Lower lobe of right lung (tissue), 2 donors: ENCODE results near the gene COL5A1. TPM values are rescaled to one million over a fixed set of nuclear protein-coding genes. Genes with fewer than 3 reads are reported as not detected.

Source experiments
- ATAC-seq, 2 donors: fragments of 200-7000 bp; cut with Tn5 transposase; one replicate each; pipeline ENCODE4 v1.9.1; 2020 to 2022; ENCODE audit warnings: mild to moderate bottlenecking in 2 of 2, moderate library complexity in 2 of 2
- DNase-seq: peaks from one replicate; pipeline ENCODE4 v3.0.0-alpha.2; 2020
- H3K27ac ChIP-seq: fragments of 200-600 bp; one replicate; pipeline ENCODE4 v1.8.0; 2022
- H3K27me3 ChIP-seq: fragments of 200-600 bp; one replicate; pipeline ENCODE4 v1.8.0; 2022; ENCODE audit warnings: low read depth
- H3K36me3 ChIP-seq: fragments of 200-600 bp; one replicate; pipeline ENCODE4 v1.8.0; 2022; ENCODE audit warnings: mild to moderate bottlenecking
- H3K4me1 ChIP-seq: fragments of 200-600 bp; one replicate; pipeline ENCODE4 v1.8.0; 2022
- H3K4me3 ChIP-seq: fragments of 200-600 bp; one replicate; pipeline ENCODE4 v1.8.0; 2022; ENCODE audit warnings: mild to moderate bottlenecking
- H3K9me3 ChIP-seq: fragments of 200-600 bp; one replicate; pipeline ENCODE4 v1.8.0; 2022
- CTCF ChIP-seq: fragments of 200-600 bp; IDR thresholded peaks from one replicate; pipeline ENCODE4 v1.8.0; 2022; ENCODE audit warnings: antibody characterized with exemption, mild to moderate bottlenecking
- intact Hi-C: fragments of 100-400 bp; cut with DNase I; formaldehyde crosslinking; loops from one replicate; pipeline ENCODE4 v1.11.0; 2022
- total RNA-seq: library from RNA; stranded (reverse); fragmentation: NEBNext Ultra II Directional; extraction: Animal tissue kit (Norgen Biotek cat#: 25700); gene quantifications from one replicate; pipeline ENCODE4 v1.2.1, GENCODE V29; 2021
- donor health status: DM: no; HTN: yes; CAD: no; lungs with severe emphysema.

COL5A1 gene
- total RNA-seq, 1 donor from 2014 or later, result 29.0 TPM

GRCh38 chr9:134669399-134669955 lies 27.9 kb downstream of the COL5A1 start:
- TF ChIP-seq CTCF, result no peak
- H3K36me3 ChIP-seq, result no peaks in the 10 kb centered on the region
- no peaks in the 10 kb centered on the region for H3K27me3 ChIP-seq
- H3K4me1 ChIP-seq, result peaks cover 8% of the 10 kb centered on the region
- ATAC-seq, result no peak
- H3K4me3 ChIP-seq, result no peak overlapping the region
- H3K27ac ChIP-seq, result no peak overlapping the region
- intact Hi-C loops, result no loop called here
- H3K9me3 ChIP-seq, result no peaks in the 10 kb centered on the region
- DNase-seq, result no peak

DNA sequence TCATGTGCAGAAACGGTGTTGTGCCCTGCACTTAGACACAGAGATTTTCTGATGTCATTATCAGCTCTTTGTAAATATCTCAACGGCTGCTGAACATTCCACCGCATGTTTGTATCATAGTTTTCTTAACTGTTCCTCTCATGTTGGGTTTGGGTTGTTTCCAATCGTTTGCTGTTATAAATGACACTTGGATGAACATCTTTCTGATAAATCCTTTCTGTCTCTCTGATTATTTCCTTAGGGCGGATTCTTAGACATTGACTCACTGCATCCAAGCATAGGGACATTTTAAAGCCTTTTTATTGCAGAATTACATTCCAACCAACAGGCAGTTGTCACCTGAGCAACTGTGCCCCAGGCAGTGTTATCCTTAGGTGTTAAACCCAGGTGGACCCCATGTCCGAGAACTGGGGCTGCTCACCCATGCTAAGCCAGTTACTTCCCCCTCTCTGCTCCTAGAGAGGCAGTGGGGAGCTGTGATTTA lies 28.5 kb downstream of the COL5A1 start:
- Histone ChIP-seq H3K4me3 (no peak overlapping the region), H3K4me1 (peaks cover 8% of the 10 kb centered on the region), H3K36me3 (no peaks in the 10 kb centered on the region), H3K27ac (no peak overlapping the region), H3K27me3 (no peaks in the 10 kb centered on the region), H3K9me3 (no peaks in the 10 kb centered on the region)
- ATAC-seq (no peak), DNase-seq (no peak)
- TF ChIP-seq CTCF, result no peak
- intact Hi-C loops, result no loop called here

DNA sequence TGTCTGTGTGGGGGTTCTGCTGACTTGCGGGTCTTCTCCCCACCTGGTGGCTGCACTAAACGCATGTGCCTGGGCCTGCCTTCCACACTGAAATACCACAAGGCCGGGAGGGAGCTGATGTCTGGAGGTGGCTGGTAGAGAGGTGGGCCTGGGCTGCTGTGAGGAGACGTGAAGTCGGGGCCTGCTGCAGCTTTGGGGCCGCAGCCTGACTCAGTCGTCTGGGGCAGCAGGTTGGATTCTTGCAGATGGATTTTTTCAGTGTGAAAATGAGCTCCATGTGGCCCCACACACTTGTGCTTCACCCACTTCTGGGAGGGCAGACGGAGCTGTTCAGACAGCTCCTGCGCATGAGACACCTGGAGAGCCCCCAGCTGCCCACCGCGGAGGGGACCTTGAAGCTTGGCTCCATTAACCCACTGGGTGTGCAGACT lies 29.3 kb downstream of the COL5A1 start:
- Histone ChIP-seq H3K9me3 (peaks cover 5% of the 10 kb centered on the region), H3K4me3 (no peak overlapping the region), H3K27me3 (no peaks in the 10 kb centered on the region), H3K36me3 (no peaks in the 10 kb centered on the region), H3K27ac (no peak overlapping the region), H3K4me1 (peaks cover 8% of the 10 kb centered on the region)
- intact Hi-C loops, result no loop called here
- no peak for ATAC-seq
- no peak for TF ChIP-seq CTCF
- DNase-seq, result peak; percentile 24

DNA sequence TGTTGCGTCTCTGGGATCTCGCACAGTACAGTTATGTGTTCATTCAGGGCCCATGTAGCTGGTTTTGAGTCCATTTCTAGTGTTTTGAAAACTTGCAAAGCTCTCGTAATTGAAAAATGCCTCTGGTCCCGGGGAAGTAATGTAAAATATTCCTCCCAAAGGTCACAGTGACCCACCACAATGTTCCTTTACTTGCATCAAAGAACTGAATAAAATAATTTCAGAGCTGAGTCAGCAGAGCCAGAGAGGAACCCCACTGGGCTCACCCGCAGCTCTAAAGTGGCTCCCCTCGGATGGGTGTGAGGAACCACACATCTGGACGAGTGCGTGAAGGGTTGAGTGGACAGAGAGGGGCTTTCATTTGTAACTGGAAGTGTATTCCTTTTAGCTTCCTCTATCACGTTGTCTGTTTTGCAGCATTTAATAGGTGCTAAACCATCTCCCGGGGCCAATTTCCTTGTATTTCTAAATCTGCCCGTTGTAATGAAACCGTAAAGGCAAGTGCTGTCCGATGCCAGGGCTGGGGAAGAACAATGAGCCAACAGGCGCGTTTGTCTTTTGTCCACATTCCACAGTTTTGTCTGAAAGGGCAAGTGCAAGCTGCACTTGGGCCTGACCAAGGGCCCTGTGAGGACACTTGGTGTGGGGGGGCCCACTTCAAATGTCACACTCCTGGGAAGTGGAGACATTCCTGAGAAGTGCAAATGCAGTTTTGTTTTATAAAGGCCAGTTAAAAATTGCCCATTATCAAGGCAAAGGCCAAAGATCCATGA lies 29.9 kb downstream of the COL5A1 start:
- intact Hi-C loops, result no loop called here
- H3K27ac ChIP-seq, result no peak overlapping the region
- DNase-seq, result peak; percentile 42

DNA sequence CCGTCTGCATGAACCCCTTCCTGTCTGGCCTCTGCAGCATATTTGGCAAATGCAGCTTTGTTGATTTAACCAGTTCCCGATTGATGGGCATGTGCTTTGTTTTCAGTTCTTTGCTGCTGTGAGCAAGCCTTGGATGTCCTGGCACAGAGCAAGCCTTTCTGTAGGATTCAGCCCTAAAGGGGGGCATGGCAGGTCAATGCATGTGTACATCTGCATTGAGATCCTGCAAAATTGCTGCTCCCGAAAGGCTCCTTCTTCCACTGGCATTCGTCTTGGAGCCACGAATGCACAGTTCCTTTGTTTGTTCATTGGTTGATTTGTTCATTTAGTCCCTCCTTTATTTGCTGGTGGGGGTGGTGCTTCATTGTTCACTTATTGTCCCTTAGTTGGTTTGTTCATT lies 34.8 kb downstream of the COL5A1 start:
- Histone ChIP-seq H3K36me3 (no peaks in the 10 kb centered on the region), H3K27me3 (no peaks in the 10 kb centered on the region), H3K4me1 (peaks cover 15% of the 10 kb centered on the region), H3K4me3 (no peak overlapping the region), H3K27ac (no peak overlapping the region), H3K9me3 (peaks cover 5% of the 10 kb centered on the region)
- intact Hi-C loops, result no loop called here
- DNase-seq (no peak), ATAC-seq (no peak)
- no peak for TF ChIP-seq CTCF

More for the DNA sequence above, 29.9 kb downstream of the COL5A1 start:
- no peaks in the 10 kb centered on the region for H3K36me3 ChIP-seq
- ATAC-seq, result peak; percentile 62 to 66
- no peak for TF ChIP-seq CTCF
- no peaks in the 10 kb centered on the region for H3K27me3 ChIP-seq
- H3K4me3 ChIP-seq, result no peak overlapping the region
- H3K9me3 ChIP-seq, result peaks cover 5% of the 10 kb centered on the region
- peaks cover 8% of the 10 kb centered on the region for H3K4me1 ChIP-seq
